ACC112 (cell line): ENCODE data around the gene SHISAL1.

ENCODE experiments used
- H2AFZ ChIP-seq: fragments of 200-600 bp; sonication (generic); one replicate; pipeline ENCODE4 v1.6.0; 2017; ENCODE audit warnings: antibody characterized with exemption, low read length; ENCODE audit not compliant: unreplicated experiment
- H3K27ac ChIP-seq: fragments of 200-600 bp; sonication (generic); 2 replicates; pipeline ENCODE4 v1.5.1; 2014; ENCODE audit warnings: low read depth, mild to moderate bottlenecking, antibody characterized with exemption, low read length, moderate library complexity
- H3K27me3 ChIP-seq: fragments of 200-600 bp; sonication (generic); 2 replicates; pipeline ENCODE4 v1.6.1; 2014; ENCODE audit warnings: mild to moderate bottlenecking, antibody characterized with exemption, low read length, moderate library complexity, mixed read lengths; ENCODE audit not compliant: insufficient read depth
- H3K36me3 ChIP-seq: fragments of 200-600 bp; sonication (generic); 2 replicates; pipeline ENCODE4 v1.6.1; 2016; ENCODE audit warnings: mild to moderate bottlenecking, antibody characterized with exemption, low read length, moderate library complexity, mixed read lengths; ENCODE audit not compliant: insufficient read depth
- H3K4me1 ChIP-seq: fragments of 200-600 bp; sonication (generic); one replicate; pipeline ENCODE4 v1.6.1; 2016; ENCODE audit warnings: low read length, mixed read lengths; ENCODE audit not compliant: insufficient read depth, unreplicated experiment, control insufficient read depth
- H3K4me3 ChIP-seq: fragments of 200-600 bp; sonication (generic); 2 replicates; pipeline ENCODE4 v1.5.1; 2014; ENCODE audit warnings: mild to moderate bottlenecking, low read depth, low read length
- H3K79me2 ChIP-seq: fragments of 200-600 bp; sonication (generic); one replicate; pipeline ENCODE4 v1.6.0; 2016; ENCODE audit warnings: low read length; ENCODE audit not compliant: control insufficient read depth, unreplicated experiment, insufficient read depth

The SHISAL1 gene

DNA sequence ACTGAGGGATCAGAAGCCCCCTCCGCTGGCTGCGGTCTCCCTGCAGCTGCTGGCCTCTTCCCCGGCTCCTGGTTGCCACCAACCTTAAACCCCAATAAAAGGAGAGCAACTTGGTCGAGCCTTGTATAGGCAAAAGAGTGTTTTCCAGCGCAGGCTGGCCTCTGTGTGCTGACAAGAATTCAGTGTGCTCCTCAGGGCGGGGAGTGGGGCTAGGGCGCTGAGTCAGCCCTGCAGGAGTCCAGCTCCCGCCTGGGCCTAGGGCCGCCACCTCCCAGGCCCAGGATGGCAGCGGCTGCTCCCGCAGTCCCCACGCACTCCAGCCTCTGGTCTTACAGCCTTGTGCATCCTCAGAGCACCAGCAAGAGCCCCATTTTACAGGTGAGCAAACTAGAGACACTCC is at the start of gene SHISAL1:
Gene SHISAL1, minus strand, starts transcription at position 186 of the 400 bp plus-strand sequence. CDS start 12,006 bp downstream, outside the sequence.
- Histone ChIP-seq H3K4me1 (peaks cover 25% of the 10 kb centered on the region), H2AFZ (no peak within 1 kb of the TSS), H3K79me2 (no peaks in the 10 kb centered on the region), H3K27ac (peak within 1 kb of the TSS; percentile 67; the same call in 1 of the 2 replicates), H3K4me3 (no peak within 1 kb of the TSS), H3K27me3 (no peaks in the 10 kb centered on the region), H3K36me3 (no peaks in the 10 kb centered on the region)

DNA sequence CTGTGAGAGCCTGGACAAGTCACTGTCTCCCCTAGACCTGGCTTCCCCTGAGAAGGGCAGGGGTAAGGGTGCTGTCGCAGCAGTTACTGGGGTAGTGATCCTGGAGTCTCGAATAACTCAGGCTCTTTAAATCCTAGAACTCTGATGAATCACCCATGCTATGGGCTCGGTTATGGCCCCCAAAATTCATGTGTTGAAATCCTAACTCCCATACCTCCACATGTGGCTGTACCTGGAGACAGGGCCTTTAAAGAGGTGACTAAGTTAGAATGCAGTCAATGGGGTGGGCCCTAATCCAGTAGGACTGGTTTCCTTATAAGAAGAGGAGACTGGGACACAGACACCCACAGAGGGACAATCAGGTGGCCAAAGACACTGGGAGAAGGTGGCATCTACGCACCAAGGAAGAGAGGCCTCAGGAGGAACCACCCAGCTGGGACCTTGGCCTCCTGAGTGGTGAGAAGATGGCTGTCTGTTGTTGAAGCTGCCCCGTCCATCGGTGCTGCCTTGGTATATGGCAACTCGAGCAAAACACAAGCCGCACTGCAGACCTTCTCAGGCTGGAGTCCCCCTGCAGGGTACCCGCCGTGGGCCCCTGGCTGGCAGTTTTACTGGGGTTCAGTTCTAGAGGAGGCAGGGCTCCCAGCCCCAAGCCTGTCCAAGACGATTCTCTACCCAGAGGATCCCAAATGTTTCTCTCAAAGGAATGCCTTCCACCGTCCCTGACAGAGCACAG is 48.8 kb upstream of the SHISAL1 start:
- no peaks in the 10 kb centered on the region for H3K27me3 ChIP-seq
- no peaks in the 10 kb centered on the region for H3K79me2 ChIP-seq
- H3K36me3 ChIP-seq = no peaks in the 10 kb centered on the region
- no peak overlapping the region for H3K4me3 ChIP-seq
- no peak overlapping the region for H2AFZ ChIP-seq
- peaks cover 40% of the 10 kb centered on the region for H3K4me1 ChIP-seq
- H3K27ac ChIP-seq = peak overlapping the region; percentile 96

DNA sequence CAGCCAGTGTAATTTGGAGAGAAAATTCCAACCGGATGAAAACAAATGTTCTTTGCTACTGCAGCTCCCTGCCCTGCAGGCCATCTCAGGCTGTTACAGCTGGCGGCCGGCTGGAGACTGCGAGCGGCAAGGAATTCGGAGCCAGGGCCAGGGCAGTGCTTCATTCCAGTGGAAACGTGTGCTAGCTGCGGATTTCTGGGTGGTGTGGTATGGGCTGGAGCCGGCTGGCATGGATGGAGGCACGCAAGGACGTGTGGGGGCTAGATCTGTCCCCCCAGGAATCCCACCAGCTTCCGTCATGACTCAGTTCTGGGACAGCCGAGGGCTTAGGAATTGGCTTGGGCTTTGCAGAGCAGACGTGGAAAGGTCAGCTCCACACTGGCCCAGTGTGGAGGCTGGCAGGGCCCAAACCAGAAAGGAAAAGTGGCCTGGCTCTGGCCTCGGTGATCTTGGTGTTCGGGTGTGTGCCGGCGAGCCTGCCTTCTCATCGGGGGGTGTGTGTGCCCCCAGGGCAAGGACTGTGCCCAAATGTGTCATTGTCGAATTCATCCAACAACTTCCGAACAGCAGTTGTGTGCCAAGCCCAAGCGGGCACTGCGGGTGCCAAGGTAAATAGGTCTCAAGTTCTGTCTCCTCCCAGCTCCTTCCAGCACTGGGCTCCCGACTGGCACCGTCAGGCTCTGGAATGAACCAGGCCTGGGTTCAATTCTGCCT is 48.1 kb upstream of the SHISAL1 start:
- Histone ChIP-seq H3K27ac (peak overlapping the region; percentile 96), H3K79me2 (no peaks in the 10 kb centered on the region), H3K4me1 (peaks cover 40% of the 10 kb centered on the region), H3K36me3 (no peaks in the 10 kb centered on the region), H2AFZ (no peak overlapping the region), H3K27me3 (no peaks in the 10 kb centered on the region), H3K4me3 (0 out of 2 replicates have a peak overlapping the region, but pooled peaks have one; percentile 31)

DNA sequence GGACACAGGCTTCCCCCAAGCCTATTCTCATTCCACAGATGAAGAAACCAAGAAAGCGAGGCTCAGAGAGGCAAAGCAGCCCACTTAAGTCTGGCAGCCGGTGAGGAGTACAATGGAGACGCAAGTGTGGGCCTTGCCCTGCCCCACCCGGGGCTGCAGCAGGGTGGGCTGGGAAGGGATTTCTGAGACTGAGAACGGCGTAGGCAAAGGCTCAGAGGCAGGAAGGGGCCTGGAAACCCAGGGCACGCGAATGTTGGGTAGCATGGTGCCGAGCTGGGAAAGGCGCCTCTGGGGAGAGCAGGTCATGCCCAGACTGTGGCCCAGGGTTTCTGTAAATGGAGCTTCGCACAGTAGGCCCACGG is 47.5 kb upstream of the SHISAL1 start:
- Histone ChIP-seq H3K27me3 (no peaks in the 10 kb centered on the region), H3K36me3 (no peaks in the 10 kb centered on the region)

DNA sequence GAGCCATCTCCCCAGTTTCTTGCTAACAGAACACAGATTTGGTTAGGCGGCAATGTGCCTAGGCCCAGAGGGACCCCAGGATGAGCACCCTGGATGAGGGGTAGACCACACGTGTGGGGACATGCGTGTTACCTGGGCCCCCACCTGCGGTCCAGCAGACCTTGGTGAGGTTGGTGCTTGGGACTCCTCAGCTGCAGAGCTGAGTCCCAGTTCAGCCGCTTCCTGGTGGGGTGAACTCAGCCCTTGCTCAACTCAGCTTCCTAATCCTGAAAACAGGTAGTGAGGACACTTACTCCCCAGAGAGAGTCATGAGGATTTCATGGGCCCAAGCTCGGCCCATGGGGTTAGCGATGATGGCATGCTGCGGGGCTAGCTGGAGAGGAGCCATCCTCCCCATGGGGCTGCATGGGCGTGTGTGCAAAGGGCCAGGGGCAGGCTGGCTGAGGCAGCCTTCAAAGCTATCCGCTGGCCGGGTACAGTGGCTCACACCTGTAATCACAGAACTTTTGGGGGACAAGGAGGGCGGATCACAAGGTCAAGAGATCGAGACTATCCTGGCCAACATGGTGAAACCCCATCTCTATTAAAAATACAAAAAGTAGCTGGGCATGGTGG is 46.9 kb upstream of the SHISAL1 start:
- H3K4me1 ChIP-seq = peaks cover 40% of the 10 kb centered on the region
- H3K27ac ChIP-seq = no peak overlapping the region
- H3K79me2 ChIP-seq = no peaks in the 10 kb centered on the region
- no peaks in the 10 kb centered on the region for H3K27me3 ChIP-seq
- H2AFZ ChIP-seq = no peak overlapping the region
- no peaks in the 10 kb centered on the region for H3K36me3 ChIP-seq
- H3K4me3 ChIP-seq = no peak overlapping the region

More for the DNA sequence above, 47.5 kb upstream of the SHISAL1 start:
- Histone ChIP-seq H3K4me3 (no peak overlapping the region), H2AFZ (no peak overlapping the region), H3K79me2 (no peaks in the 10 kb centered on the region), H3K27ac (peak overlapping the region; percentile 96), H3K4me1 (peaks cover 40% of the 10 kb centered on the region)

DNA sequence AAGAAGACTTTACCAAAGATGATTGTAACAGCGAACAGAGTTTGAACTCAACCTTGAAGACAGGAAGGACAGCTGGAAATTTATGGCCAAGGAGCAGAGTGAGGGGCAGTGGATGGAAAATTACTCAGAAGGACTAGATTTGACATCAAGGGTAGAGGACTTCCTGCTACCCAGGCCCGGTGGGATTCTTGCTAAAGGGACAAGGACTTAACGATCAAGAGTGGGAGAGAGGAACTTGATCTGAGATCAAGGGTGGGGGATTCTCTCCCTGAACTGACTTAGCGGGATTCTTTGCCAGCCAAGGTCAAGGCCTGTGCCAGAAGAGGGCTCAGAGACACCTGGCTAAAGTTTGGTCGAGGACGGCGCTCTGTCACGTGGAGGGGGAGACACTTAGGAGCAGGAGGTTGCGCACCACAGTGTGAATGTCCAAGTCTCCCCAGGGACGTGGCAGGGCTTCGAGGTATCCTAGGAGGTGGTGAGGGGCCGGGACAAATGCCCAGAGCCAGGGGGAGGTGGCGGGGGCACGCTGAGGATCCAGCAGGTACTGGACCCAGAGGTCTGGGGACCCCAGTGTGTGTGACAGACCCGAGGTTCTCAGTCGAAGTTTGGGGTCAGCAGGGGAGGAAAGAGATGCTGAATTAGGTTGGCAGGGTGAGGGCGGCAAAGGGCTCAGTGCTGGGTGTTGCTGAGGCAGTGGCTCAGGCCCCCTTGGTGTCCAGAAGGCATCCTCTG is 46.1 kb upstream of the SHISAL1 start:
- Histone ChIP-seq H3K27me3 (no peaks in the 10 kb centered on the region), H2AFZ (no peak overlapping the region), H3K4me1 (peaks cover 33% of the 10 kb centered on the region), H3K36me3 (no peaks in the 10 kb centered on the region), H3K4me3 (no peak overlapping the region), H3K27ac (no peak overlapping the region), H3K79me2 (no peaks in the 10 kb centered on the region)

DNA sequence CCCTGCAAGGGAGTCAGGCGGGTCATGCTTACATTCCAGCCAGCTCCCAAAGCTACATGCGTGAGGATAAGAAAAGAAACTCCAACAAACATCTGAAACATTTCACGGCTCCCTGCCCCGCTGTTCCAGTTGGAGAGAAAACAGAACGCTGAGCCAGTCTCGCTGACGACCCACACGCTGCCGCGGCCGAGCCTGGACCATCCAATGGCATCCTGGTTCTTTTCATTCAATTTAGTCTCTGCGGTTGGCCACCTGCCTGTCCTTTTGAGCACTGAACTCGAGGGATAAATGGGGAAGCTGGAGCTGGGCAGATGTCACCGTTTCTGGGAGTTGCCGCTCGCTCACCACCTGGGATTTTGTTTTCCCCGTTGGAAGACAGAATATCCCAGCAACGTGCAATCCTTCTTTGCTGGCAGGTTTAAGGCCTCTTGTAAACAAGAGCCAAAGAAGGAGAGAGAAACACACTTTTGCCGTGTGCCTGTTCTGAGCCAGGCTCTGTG is 45.3 kb upstream of the SHISAL1 start:
- no peak overlapping the region for H3K27ac ChIP-seq
- H3K4me3 ChIP-seq = no peak overlapping the region
- no peaks in the 10 kb centered on the region for H3K27me3 ChIP-seq
- H2AFZ ChIP-seq = no peak overlapping the region
- H3K79me2 ChIP-seq = no peaks in the 10 kb centered on the region
- H3K4me1 ChIP-seq = peaks cover 26% of the 10 kb centered on the region
- no peaks in the 10 kb centered on the region for H3K36me3 ChIP-seq

DNA sequence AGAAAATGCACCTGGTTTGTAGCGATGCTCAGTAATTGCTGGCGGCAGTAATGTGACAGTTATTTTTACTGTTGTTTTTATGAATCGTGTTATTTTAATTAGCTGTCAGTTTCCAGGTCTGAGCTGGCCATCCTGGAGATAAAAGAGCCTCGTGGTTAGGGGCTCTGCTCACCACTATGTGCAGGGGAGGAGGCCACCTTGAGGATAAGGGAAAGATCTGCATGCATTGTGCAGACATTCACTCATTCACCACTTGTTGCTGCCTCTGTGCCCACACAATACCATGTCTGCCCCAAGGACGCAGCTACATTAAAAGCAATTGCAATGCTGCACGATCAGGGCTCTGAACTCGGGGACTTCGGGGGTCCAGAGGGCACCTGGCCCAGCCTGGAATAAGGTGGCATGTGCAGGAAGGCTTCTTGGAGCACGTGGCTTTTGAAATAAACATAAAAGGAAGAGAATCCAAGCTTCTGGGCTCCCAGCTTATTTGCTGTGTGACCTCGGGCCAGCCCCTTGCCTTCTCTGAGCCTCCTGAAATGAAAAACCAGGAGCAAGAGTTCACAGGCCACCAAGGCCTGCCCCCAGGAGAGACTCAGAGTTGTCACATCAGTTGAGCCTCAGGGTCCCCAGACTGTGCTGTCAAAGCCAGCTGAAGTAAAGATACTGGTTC is 44.7 kb upstream of the SHISAL1 start:
- H3K4me1 ChIP-seq = peaks cover 22% of the 10 kb centered on the region
- no peaks in the 10 kb centered on the region for H3K36me3 ChIP-seq
- no peak overlapping the region for H3K27ac ChIP-seq
- no peak overlapping the region for H2AFZ ChIP-seq
- H3K27me3 ChIP-seq = no peaks in the 10 kb centered on the region
- no peaks in the 10 kb centered on the region for H3K79me2 ChIP-seq
- no peak overlapping the region for H3K4me3 ChIP-seq

DNA sequence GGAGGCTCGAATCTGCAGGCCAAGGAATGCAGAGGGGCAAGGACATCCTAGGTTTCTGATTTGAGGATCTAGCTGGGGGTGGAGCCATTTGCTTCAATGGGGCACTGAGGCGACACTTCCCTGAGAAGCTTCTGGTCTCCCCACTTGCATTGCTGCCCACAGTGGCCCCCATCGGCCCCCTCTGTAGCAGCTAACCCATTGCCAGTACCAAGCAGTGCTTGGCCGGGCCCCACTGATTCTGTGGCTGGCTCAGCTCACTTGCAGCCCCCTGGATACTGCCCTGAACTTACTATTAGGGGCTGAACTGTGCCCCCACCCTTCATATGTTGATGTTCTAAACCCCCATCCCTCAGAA is 42.9 kb upstream of the SHISAL1 start:
- Histone ChIP-seq H3K36me3 (no peaks in the 10 kb centered on the region), H2AFZ (no peak overlapping the region), H3K4me3 (no peak overlapping the region), H3K27me3 (no peaks in the 10 kb centered on the region), H3K4me1 (peaks cover 19% of the 10 kb centered on the region), H3K27ac (no peak overlapping the region), H3K79me2 (no peaks in the 10 kb centered on the region)

DNA sequence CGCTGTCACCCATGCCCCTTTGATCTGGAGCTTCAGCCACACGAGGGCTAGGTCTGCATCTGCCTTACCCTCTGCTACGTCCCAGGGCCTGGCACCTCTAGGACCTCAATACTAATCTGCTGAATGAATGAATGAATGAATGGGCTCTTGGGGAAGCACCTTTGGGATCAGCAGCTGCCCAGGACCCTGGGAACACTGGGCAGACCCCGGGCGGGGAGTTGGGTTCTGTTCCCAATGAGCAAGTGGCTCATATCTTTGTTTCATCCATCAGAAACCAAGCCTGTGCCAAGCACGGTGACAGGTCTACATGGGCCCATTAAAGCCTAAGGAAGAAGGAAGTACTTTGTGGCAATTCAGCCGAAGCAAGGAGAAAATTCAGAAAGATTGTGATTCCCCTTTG is 41.5 kb upstream of the SHISAL1 start:
- Histone ChIP-seq H3K4me1 (peaks cover 11% of the 10 kb centered on the region), H3K27ac (no peak overlapping the region), H3K79me2 (no peaks in the 10 kb centered on the region), H3K4me3 (no peak overlapping the region), H2AFZ (no peak overlapping the region), H3K27me3 (no peaks in the 10 kb centered on the region), H3K36me3 (no peaks in the 10 kb centered on the region)
